ENCODE measurements around the gene CYP51A1. TPM values are rescaled to one million over a fixed set of nuclear protein-coding genes. Genes with fewer than 3 reads are reported as not detected.

CYP51A1 gene
- polyA plus RNA-seq, 3 donors: 5.9 to 32.4 (median 27.4) TPM

- H3K27ac Mint-ChIP-seq: no peak overlapping the region
- intact Hi-C loops (cut with micrococcal nuclease): no loop called here
- no peak overlapping the region for H2AFZ ChIP-seq (ENCODE audit: insufficient read depth, low read depth, low read length, poor library complexity, severe bottlenecking)
- H3K4me3 ChIP-seq (replicated peaks in 1 of 3; ENCODE audit: low read depth in 2 of 3, low read length in 3 of 3): no peak overlapping the region
- WGBS (ENCODE audit: insufficient coverage): no CpG with 5 or more reads among the region's 3 CpGs
- H3K27ac ChIP-seq (ENCODE audit: low read depth in 1 of 2, low read length in 2 of 2): no peak overlapping the region
- DNase-seq: no peak
- H4K20me1 ChIP-seq (ENCODE audit: insufficient read depth, low read length): no peaks in the 10 kb centered on the region
- TF ChIP-seq CTCF (IDR thresholded peaks at IDR 0.05): no peak
- H3K4me1 ChIP-seq (ENCODE audit: control insufficient read depth in 1 of 2, insufficient read depth in 2 of 2, low read length in 2 of 2): no peaks in the 10 kb centered on the region
- H3K4me3 Mint-ChIP-seq: no peak overlapping the region
- no peaks in the 10 kb centered on the region for H3K27me3 ChIP-seq (ENCODE audit: control insufficient read depth in 2 of 2, insufficient read depth in 2 of 2, low read length in 2 of 2)
- H3K9ac ChIP-seq (ENCODE audit: insufficient read depth, low read length, poor library complexity, severe bottlenecking): no peak overlapping the region
- H3K36me3 Mint-ChIP-seq: peaks cover 48 to 66% of the 10 kb centered on the region in 2 donors
- H3K9me3 Mint-ChIP-seq: no peaks in the 10 kb centered on the region
- H3K27me3 Mint-ChIP-seq (ENCODE audit: low read depth in 3 of 3): peaks cover 0 to 1% (median 0%) of the 10 kb centered on the region in 3 donors
- H3K4me2 ChIP-seq (replicated peaks; ENCODE audit: extremely low read depth, low read length, poor library complexity, severe bottlenecking): no peak overlapping the region
- H3K36me3 ChIP-seq (replicated peaks in 1 of 2; ENCODE audit: control insufficient read depth in 1 of 2, insufficient read depth in 2 of 2, low read length in 2 of 2): peaks cover 30 to 74% of the 10 kb centered on the region in 2 donors
- H3K79me2 ChIP-seq (ENCODE audit: insufficient read depth, low read length): no peaks in the 10 kb centered on the region
- no peaks in the 10 kb centered on the region for H3K9me3 ChIP-seq (replicated peaks in 1 of 2; ENCODE audit: control insufficient read depth in 1 of 2, insufficient read depth in 1 of 2, low read length in 2 of 2)
- no peaks in the 10 kb centered on the region for H3K4me1 Mint-ChIP-seq
These were observed 61.6 kb downstream of the CYP51A1 start for GRCh38 chr7:92072708-92073107.

- no peak overlapping the region for H3K4me2 ChIP-seq (replicated peaks; ENCODE audit: extremely low read depth, low read length, poor library complexity, severe bottlenecking)
- WGBS (ENCODE audit: insufficient coverage): no CpG with 5 or more reads among the region's 1 CpG
- H3K4me1 ChIP-seq (ENCODE audit: control insufficient read depth in 1 of 2, insufficient read depth in 2 of 2, low read length in 2 of 2): no peaks in the 10 kb centered on the region
- Mint-ChIP-seq H3K9me3 (no peaks in the 10 kb centered on the region), H3K4me1 (no peaks in the 10 kb centered on the region), H3K4me3 (no peak overlapping the region), H3K36me3 (peaks cover 50 to 67% of the 10 kb centered on the region in 2 donors), H3K27ac (no peak overlapping the region), H3K27me3 (ENCODE audit: low read depth in 3 of 3) (peaks cover 0 to 1% (median 0%) of the 10 kb centered on the region in 3 donors)
- no peak overlapping the region for H3K9ac ChIP-seq (ENCODE audit: insufficient read depth, low read length, poor library complexity, severe bottlenecking)
- no peaks in the 10 kb centered on the region for H3K27me3 ChIP-seq (ENCODE audit: control insufficient read depth in 2 of 2, insufficient read depth in 2 of 2, low read length in 2 of 2)
- DNase-seq: no peak
- H3K36me3 ChIP-seq (replicated peaks in 1 of 2; ENCODE audit: control insufficient read depth in 1 of 2, insufficient read depth in 2 of 2, low read length in 2 of 2): peaks cover 30 to 74% of the 10 kb centered on the region in 2 donors
- no peaks in the 10 kb centered on the region for H4K20me1 ChIP-seq (ENCODE audit: insufficient read depth, low read length)
- H3K79me2 ChIP-seq (ENCODE audit: insufficient read depth, low read length): no peaks in the 10 kb centered on the region
- no peaks in the 10 kb centered on the region for H3K9me3 ChIP-seq (replicated peaks in 1 of 2; ENCODE audit: control insufficient read depth in 1 of 2, insufficient read depth in 1 of 2, low read length in 2 of 2)
- H2AFZ ChIP-seq (ENCODE audit: insufficient read depth, low read depth, low read length, poor library complexity, severe bottlenecking): no peak overlapping the region
- intact Hi-C loops (cut with micrococcal nuclease): no loop called here
- H3K27ac ChIP-seq (ENCODE audit: low read depth in 1 of 2, low read length in 2 of 2): no peak overlapping the region
- TF ChIP-seq CTCF (IDR thresholded peaks at IDR 0.05): no peak
- H3K4me3 ChIP-seq (replicated peaks in 1 of 3; ENCODE audit: low read depth in 2 of 3, low read length in 3 of 3): no peak overlapping the region
These were observed 62.2 kb downstream of the CYP51A1 start for GRCh38 chr7:92072121-92072520.

Data from CD14-positive monocyte (primary cell).